GM18909 (cell line): ENCODE data around the gene DIPK1A.

Experiments
- ATAC-seq: cut with Tn5 transposase; IDR thresholded peaks from one replicate; pipeline ENCODE4 v1.9.1; 2021; ENCODE audit warnings: mild to moderate bottlenecking; ENCODE audit not compliant: unreplicated experiment, poor library complexity

The DIPK1A gene

GRCh38 chr1:92817137-92817697, 144.0 kb downstream of the DIPK1A start:
- no peak for ATAC-seq

- ATAC-seq: no peak
Measured at GRCh38 chr1:92816732-92817131, 144.5 kb downstream of the DIPK1A start.

- no peak for ATAC-seq
Measured at GRCh38 chr1:92808381-92808780, 152.9 kb downstream of the DIPK1A start.

GRCh38 chr1:92805216-92805615, 156.0 kb downstream of the DIPK1A start:
- ATAC-seq: no peak

- no peak for ATAC-seq
Measured at GRCh38 chr1:92804721-92805201, 156.5 kb downstream of the DIPK1A start.

GRCh38 chr1:92803140-92803887, 157.9 kb downstream of the DIPK1A start:
- ATAC-seq: no peak

- no peak for ATAC-seq
Measured at GRCh38 chr1:92797961-92798360, 163.3 kb downstream of the DIPK1A start.

GRCh38 chr1:92797297-92797696, 164.0 kb downstream of the DIPK1A start:
- ATAC-seq: no peak

- no peak for ATAC-seq
Measured at GRCh38 chr1:92795166-92795565, 166.1 kb downstream of the DIPK1A start.

- ATAC-seq: no peak
Measured at GRCh38 chr1:92792340-92792782, 168.9 kb downstream of the DIPK1A start.
